HG03095 (cell line): Measurements from ENCODE around the gene AGPAT4.

Source experiments
- ATAC-seq: cut with Tn5 transposase; IDR thresholded peaks from one replicate; pipeline ENCODE4 v1.9.1; 2021; ENCODE audit warnings: moderate library complexity; ENCODE audit not compliant: unreplicated experiment

Gene AGPAT4

DNA sequence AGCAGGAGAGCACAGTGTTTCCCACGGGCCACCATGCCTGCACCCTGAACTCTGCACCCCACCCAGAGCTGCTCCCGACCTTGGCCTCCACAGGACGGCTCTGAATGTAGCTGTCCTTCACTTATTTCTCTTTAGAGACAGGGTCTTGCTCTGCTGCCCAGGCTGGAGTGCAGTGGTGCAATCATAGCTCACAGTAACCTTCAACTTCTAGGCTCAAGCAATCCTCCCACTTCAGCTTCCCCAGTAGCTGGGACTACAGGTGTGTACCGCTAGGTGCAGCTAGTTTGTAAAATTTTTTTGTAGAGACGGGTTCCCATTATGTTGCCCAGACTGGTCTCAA lies 130.9 kb downstream of the AGPAT4 start:
- no peak for ATAC-seq

DNA sequence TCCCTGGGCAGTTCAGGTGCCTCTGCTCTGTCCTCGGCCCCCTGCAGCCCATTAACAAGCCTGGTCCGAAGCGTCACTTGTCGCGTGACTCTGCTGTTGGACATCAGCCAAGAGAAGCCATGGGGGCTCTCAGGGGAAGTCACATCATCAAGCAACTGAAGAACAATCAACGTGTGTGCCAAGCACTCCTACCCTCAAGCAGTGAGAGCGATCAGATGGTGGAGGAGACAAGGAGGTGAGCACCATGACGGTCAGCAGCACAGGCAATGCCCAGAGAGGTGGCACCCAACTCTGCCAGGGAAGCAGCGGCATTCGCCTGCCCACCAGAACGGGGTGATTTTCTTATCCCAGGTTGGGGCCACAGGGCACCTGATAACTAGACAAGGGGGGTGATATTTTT lies 132.7 kb downstream of the AGPAT4 start:
- no peak for ATAC-seq

DNA sequence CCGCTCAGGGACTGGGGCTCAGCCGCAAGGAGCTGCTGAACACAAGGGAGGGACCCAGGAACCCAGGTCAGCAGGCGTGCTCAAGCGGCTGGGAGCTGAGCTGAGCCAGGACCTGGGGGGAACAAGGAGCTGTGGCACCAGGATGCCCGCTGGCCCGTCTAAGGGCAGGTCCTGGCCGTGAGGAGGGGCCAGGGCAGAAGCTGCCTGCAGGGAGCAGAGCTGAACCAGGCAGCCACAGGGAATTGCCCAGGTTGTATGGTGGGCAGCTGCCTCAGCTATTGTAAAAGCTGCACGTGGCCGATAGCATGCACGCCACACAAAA lies 133.3 kb downstream of the AGPAT4 start:
- ATAC-seq: no peak

DNA sequence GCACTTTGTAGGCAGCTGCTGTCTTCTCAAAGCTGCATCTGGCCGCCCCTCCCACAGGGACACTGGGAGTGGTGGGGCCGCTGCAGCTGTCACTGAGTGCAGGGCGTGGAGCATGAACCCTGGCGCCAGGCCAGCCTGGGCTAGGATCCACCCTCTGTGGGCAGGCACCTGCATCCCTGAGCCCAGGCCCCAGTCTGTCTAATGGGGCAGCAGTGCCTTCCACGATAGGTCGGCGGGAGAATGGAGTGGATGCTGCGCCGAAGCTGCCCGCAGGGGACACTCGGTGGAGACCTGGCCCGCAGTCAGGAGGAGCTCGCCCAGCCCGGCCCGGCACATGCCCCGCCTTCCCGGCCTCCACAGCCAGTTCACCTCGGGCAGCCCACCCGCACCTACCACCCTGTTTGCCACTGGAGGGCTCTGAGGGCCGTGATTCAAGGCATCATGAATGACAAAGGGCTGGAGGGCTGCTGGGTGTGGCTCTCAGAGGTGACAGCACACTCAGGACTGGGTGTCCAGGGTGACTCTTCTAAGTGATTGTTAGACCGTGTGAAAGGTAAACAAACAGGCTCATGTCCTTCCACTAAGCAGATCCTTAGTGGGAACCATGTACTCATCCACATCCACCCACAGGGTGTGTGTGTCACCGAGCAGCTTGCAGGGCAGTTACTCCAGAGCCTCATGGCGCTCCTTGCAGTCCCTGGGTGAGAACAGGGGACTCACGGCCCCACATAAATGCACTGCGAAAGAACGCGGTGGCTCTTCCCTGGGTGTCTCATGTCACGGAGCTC lies 133.9 kb downstream of the AGPAT4 start:
- ATAC-seq: no peak

DNA sequence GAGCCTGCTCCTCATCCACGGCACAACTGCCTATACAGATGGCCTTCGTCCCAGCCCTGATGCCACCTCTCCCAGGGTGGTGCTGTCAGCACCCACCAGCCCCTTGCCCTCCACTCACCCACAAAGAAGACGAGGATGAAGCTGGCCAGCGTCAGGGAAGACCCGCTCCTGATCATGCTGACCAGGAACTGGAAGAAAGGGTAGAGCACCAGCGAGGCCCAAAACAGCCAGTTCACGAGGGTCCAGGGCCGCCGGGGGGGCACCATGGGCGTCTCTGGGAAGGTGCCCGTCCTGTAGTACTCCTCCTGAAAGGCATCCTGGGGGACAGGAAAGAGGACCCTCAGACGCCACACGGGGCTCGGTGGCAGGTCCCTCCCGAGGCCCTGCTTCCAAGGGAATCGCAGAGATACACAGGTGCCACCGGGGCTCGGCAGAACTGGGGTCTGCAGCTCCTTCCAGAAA lies 134.5 kb downstream of the AGPAT4 start:
- no peak for ATAC-seq

DNA sequence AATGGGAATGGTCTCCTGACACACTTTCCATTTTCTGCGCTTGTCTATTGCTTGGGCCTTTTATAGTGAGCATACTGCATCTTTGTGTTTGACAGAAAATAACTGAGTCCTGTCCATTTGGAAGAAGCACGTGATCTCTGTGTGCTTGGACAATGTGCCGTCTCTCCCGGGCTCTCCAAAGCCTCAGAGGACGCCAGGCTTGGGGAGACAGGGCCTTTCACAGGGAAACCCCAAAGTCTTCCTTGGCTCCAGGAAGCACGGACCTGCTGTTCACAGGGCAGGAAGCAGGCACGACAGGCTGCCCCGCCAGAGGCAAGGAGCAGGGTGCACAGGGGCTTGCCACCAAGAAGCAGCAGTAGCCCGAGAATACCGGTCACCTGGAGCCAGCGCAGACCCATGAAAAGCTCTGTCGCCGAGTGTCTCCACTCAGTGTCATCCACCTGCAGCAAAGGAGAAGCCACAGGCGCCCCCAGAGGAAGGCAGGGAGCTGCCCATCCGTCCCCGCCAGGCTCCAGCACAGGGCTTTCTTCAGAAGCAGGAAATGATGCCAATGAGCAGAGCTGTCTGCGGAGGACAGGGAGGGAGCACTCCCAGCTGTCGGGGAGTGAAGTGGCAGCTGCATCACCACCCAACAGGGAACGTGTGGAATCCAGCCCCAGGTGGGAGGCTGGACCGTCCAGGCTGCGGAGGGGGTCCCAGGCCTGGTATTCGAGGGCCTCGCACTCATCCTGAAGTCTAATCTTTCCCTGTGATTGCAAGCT lies 135.1 kb downstream of the AGPAT4 start:
- ATAC-seq: no peak

DNA sequence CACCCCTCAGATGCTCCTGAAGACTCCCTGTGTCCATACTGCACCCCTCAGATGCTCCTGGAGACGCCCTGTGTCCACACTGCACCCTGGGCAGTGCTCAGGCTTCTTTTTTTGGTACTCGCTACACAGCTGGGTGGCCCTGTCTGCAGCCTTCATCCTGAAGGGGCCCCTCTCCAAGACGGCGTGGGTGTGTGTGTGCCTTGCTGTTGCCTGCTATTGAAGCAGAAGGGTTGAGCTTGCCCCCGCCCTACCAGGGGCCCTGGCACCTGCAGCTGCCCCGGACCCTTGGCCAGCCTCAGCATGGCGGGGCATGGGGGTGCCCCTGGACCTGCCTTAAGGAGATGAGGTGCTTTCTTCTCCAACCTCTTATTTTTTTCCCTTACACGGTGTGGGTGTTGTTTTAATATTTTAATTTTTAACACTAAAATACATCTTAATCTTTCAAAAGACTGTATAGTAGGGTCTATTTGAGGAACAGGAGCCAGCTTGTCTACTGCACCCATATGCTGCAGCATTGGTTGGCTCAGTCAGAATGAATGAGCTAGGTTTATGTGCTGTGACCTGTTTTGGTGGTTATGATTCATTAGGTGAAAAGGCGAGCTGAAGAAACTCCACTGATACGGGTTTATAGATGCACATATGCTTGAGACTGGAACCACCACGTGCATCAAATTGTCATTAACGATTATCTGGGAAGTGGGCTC lies 135.9 kb downstream of the AGPAT4 start:
- no peak for ATAC-seq

DNA sequence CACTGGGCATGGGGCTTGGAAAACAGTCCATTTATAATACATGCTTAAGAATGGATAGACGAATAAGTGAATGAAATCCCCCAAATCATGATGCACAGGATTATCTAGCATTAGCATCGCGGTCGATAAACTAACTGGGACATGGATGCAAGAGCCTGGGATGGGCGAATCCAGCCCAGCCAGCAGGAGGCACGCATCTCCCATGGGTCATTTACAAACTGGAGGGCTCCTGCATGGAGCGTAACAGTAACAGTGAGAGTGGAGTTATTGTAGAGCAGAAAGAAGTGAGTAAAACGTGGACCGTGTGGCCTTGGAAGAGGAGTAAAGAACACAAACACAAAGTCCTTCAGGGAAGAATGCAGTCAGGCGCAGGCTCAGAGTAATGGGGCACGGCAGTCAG lies 136.5 kb downstream of the AGPAT4 start:
- no peak for ATAC-seq

DNA sequence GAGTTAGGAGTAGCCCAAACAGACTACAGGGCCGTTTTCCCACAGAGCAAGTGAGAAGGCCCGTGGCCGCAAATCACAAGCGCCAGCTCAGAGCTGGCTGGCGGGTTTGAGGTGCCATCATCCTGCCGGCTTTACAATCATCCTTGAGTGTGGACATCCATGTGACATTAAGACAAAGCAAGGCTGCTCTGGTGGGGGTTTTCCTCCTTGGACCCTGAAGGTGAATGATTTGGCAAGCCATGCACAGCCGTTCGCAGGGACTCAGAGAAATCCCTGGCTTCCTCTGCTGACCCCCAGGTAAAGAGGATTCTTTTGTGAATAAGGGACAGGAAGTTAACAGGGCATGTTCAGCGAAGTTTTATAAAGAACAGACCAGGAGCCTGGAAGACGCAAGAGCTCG lies 137.2 kb downstream of the AGPAT4 start:
- ATAC-seq: no peak

DNA sequence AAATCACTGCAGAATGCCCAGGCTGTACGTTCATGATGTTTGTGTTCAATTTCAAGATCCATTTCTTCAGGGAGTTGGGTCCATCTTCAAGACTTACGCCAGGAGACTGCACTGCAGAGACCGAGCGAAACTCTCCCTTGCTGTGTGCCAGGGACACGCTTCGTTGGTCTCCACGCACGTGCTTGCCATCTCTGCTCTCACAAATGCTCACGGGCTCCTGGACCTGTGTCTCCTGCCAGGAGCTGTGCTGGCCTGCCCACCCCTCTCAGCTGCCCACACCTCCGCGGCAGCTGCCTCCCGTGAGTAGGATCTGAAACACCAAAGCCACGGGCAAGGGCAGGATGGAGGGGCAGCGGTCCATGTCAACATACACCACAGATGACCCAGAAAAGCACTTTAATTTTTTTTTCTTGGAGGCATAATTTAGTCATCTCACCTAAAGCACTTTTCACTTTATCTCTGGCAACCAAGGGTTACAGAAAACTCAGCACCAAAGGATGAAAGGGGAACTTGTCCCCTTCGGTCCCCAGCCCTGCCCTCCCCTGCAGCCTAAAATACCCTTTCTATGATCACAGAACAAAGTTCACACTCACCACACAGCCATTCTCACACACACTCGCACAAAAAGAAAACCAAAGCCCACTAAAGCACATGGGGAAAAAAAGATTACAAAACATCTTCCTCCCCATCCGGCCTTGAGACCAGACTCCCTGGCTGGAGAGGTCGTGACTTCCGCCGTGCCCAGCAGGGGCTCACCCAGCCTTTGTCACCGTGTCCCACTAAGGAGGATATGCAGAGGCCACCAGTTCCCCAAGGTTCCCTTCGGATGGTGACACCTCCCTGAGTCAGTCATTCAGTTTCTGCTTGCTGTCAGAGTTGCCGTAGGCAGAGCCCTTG lies 137.9 kb downstream of the AGPAT4 start:
- no peak for ATAC-seq

DNA sequence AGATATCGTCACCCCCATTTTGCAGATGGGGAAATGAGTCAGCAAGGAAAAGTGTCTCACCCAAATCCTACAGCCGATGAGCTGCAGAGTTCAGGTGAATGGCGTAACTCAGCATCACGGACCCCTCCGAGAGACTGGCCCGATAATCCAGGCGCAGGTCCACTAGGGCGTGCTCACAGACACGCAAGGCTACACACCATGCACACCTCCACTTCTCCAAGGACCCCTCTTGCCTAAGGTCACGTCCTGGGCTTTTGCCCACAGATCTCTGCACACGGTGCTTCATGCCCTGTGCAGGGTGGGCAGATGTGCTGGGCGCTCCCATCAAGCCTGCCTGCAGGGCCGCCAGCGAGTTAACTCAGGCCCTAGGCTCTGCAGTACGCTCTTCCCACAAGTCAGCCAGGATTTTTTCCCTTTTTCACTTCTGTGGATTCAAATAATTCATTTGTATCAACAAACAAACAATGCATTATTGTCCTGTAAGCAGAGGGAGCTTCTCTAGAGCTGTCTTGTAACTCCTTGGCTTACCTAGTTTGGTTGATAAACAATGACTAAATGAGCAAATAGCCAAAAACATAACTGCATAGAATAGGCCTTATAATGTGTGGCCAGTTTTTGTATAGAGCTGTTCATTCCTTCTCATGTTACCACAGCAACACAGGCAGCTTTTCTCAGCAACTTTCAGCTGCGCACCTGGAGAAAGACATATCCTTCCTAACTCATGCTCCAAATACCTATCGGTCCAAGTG lies 139.1 kb downstream of the AGPAT4 start:
- no peak for ATAC-seq

DNA sequence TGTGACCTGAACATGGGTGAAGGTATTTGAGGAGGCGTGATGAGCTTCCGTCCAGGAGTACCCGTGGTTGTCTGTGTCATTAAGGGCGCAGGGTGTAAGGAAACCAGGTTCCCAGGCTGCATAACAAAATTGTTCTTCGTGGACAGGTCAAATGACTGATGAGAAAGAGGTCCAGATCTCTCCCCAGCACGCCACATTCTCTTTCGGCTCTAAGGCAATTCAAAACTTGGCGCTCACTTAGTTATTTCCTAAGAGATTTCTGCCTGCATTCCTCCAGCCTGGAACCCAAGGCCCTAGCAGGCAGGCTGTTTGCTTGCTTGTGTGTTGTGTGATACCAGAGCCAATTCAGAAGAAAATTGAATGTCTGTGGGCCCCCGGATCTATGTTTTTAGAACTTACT lies 139.9 kb downstream of the AGPAT4 start:
- no peak for ATAC-seq

DNA sequence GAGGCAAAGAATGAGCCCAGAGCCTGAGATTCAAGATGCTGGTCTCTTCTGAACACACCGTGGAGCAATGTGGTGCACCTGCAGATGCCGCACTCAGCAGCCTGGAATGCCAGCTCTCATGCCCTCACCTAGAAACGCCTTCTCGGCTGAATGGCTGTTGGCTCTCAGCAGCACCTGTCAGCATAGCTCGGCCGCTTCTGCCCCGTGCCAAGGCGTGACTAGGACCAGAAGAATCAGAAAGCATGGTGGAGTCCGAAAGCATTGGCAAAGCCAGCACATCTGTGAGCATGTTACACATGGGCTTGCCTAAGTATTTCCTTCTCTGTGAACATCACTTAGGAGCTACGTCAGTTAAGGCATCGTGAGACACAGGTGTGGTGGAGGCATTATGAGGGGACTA lies 141.5 kb downstream of the AGPAT4 start:
- ATAC-seq: no peak

DNA sequence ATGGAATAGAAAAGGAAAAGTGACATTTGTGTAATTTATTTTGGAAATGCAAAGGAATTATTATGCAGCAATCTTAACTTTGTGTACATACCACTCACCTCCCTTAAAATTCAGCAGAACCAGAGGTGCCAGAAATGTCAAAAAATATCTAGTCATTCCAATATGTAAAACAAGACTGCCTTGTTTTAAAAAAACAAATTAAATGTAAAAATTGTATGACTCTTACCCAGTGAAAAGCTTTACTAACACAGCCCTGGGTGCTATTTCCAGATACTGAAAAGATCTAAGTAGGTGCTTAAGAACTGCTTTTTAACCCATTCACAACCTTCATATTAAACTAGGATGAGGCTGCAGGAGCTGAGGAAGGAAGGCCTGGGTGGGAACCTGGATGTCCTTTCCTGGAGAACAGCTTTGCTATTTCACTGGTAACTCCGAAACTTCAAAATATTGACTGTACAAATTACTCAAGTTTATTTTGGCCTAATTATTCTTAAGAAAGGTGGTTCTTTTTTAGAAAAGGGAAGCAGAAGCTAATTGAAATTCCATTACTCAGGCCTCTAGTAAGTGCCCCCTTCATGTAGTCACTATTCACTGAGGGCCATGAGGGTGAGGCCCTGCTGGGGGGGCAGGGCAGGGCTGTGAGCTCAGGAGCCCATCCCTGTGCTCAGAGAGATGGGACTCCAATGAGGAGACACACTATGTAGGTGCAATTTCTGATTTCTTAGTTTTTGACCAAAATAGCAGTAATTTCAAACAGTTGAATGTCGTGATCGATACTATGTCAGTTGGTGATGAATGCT lies 142.7 kb downstream of the AGPAT4 start:
- no peak for ATAC-seq

DNA sequence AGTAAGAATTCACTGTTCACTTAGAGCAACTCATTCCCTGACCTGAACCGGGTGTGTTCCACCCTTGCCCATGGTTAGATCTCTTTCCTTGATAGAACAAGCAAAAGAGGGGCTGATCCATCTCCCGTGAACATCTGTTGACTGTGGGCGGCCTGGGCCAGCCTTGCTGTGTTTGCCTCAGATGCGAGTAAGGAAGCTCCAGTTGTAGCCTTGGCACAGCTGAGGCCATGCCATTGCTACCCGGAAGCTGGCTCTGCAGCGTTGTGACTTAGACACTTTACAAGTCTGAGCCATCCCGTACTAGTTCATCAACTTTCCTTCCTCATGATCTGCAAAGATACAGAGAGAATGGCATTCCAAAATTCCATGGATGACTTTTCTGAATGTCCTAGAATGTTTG lies 143.3 kb downstream of the AGPAT4 start:
- no peak for ATAC-seq

DNA sequence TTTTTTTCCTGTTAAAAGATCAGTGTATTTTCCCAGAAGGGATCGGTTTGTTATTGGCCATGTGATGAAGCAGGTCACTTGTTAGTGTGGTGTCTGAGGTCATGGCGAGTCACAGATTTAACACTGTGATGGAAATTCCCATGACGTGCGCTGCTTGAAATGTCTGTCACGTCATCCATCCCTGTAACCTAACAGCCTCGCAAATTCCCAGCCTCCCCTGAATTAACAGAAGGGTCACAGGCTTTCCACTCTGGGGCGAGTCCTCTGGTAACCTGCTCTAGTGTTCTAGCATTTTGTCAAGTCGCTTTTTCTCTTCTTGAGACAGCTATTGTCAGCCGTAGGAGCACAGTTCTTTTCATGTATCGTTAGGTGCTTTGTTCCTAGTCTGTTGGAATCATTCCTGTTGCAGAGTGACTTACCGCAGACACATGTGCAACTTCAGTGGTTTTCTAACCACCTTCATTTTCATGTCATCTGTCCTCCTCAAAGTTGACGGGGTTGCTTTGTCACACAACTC lies 145.1 kb downstream of the AGPAT4 start:
- ATAC-seq: no peak

DNA sequence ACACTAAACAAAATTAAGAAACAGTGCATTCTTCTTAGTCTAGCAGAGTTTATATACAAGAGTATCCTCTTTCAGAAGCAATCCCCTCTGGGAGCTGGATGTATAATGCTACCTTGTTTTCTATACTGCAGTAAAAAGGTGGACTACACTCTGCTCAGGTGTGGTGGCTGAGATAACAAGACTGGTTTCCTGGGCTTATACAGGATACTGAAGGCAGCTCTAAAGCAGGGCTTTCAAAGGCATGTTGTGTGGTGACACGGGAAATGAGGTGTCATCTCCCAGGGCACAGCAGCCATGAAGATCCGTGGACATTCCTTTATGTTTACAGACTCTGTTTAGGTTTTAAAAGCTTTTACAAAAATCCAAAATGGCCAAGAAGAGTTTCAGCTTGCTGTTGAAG lies 145.6 kb downstream of the AGPAT4 start:
- ATAC-seq: no peak

DNA sequence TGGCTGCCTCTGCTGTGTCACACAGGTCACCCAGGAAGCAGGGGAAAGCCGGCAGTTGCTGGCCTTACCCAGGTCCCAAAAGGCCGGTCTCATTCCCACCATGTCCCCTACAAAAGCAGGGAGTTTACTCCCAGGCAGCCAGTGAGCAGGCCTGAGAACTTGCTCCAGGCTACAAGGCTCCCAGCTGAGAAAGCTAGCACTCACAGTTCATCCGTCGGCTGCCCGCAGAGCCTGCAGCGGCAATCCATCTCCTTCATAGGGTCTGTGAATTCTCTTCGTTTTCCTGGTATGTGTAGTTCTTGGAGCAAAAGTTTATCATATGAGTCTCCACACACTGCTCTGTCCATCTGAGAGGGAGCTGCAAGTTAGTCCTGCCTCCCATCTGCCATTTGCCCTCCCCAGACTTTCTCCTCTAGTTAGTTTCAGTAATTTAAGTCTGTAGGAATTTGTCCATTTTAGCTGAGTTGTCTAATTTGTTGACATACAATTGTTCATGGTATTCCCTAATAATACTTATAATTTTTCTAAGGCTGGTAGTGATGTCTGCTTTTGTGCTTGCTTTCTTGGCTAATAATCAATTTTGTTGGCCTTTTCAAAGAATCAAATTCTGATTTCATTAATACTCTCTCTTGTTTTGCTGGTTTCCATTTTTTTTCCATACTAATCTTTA lies 146.7 kb downstream of the AGPAT4 start:
- no peak for ATAC-seq

DNA sequence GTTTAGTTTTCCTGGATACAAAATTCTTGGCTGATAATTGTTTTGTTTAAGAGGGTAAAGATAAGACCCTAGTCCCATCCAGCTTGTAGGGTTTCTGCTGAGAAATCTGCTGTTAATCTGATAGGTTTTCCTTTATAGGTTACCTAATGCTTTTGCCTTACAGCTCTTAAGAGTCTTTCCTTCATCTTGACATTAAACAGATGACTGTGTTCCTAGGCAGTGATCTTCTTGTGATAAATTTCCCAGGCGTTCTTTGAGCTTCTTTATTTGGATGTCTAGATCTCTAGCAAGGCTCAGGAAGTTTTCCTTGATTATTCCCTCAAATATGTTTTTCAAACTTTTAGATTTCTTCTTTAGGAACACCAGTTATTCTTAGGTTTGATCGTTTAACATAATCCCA lies 148.3 kb downstream of the AGPAT4 start:
- no peak for ATAC-seq
